ENCODE results near the gene HMCN2. TPM values are rescaled to one million over a fixed set of nuclear protein-coding genes. Genes with fewer than 3 reads are reported as not detected.

The HMCN2 gene
- total RNA-seq, 1 experiment from 2014 or later: 8.6 TPM

DNA sequence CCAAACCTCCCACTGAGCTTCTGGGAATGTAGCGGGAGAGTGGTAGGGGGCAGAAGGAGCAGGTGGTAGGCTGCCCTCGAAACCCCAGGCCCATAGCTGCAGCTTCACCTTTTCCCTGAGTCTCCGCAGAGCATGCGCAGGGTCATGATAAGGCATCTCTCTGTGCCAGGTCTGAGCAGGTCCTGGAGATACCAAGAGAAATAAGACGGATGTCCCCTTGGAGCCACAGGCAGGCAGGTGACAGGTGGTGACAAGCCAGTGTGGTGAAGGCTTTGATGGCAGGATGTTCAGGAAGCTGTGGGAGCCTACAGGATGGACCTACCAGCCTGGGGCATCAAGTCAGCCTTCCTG lies 68.1 kb downstream of the HMCN2 start:
- Histone ChIP-seq H3K56ac (ENCODE audit: insufficient read length, low read depth, low read length) (no peak overlapping the region), H3K23ac (ENCODE audit: insufficient read length, low read depth, low read length) (no peak overlapping the region), H4K5ac (ENCODE audit: insufficient read length, low read depth, low read length) (no peak overlapping the region), H3K79me1 (ENCODE audit: insufficient read depth, low read depth, low read length, poor library complexity, severe bottlenecking) (no peaks in the 10 kb centered on the region), H2AFZ (ENCODE audit: low read length) (no peak overlapping the region), H2BK15ac (ENCODE audit: low read depth, low read length) (no peak overlapping the region), H2AK5ac (ENCODE audit: insufficient read length, low read length) (no peak overlapping the region), H2BK12ac (ENCODE audit: insufficient read length, low read depth, low read length) (no peak overlapping the region), H4K20me1 (ENCODE audit: control insufficient read depth, insufficient read depth, insufficient read length) (no peaks in the 10 kb centered on the region), H3K9ac (ENCODE audit: extremely low read depth, insufficient read length, low read length) (no peak overlapping the region), H3K14ac (ENCODE audit: insufficient read depth, low read length) (no peak overlapping the region), H3K18ac (ENCODE audit: insufficient read length, low read depth, low read length) (no peak overlapping the region), H3K4me2 (ENCODE audit: insufficient read depth, insufficient read length, low read length) (no peak overlapping the region), H3T11ph (ENCODE audit: low read length) (no peak overlapping the region), H4K8ac (replicated peaks; ENCODE audit: insufficient read length, low read depth, low read length) (no peak overlapping the region), H3K79me2 (ENCODE audit: insufficient read depth, low read length) (no peaks in the 10 kb centered on the region), H3K27ac (ENCODE audit: insufficient read length, low read depth, low read length) (no peak overlapping the region), H3K27me3 (ENCODE audit: insufficient read depth, low read length) (no peaks in the 10 kb centered on the region), H4K91ac (ENCODE audit: insufficient read length, low read depth, low read length) (no peak overlapping the region), H2BK20ac (ENCODE audit: low read depth, low read length, poor library complexity, severe bottlenecking) (no peak overlapping the region), H3K4ac (ENCODE audit: low read depth, low read length) (no peak overlapping the region), H3K9me3 (ENCODE audit: control insufficient read depth, low read depth, low read length) (no peaks in the 10 kb centered on the region), H3K23me2 (ENCODE audit: insufficient read length, low read depth, low read length, poor library complexity, severe bottlenecking) (no peaks in the 10 kb centered on the region), H2BK5ac (ENCODE audit: insufficient read length, low read length) (no peak overlapping the region), H3K4me1 (ENCODE audit: insufficient read depth, low read length) (no peaks in the 10 kb centered on the region), H2BK120ac (ENCODE audit: low read depth, low read length, poor library complexity, severe bottlenecking) (no peak overlapping the region)
- H3K27me3 Mint-ChIP-seq (ENCODE audit: low read depth): no peaks in the 10 kb centered on the region
- H3K9me3 Mint-ChIP-seq: no peaks in the 10 kb centered on the region
- no peak for DNase-seq
- peaks cover 4 to 15% of the 10 kb centered on the region in 2 experiments; a peak in 2 of 4 replicates for H3K4me1 Mint-ChIP-seq
- H3K36me3 Mint-ChIP-seq (ENCODE audit: insufficient read depth in 1 of 3, low read depth in 3 of 3): peaks cover 0 to 12% (median under 1%) of the 10 kb centered on the region in 3 experiments; a peak in 4 of 7 replicates
- TF ChIP-seq, protein P1, sequence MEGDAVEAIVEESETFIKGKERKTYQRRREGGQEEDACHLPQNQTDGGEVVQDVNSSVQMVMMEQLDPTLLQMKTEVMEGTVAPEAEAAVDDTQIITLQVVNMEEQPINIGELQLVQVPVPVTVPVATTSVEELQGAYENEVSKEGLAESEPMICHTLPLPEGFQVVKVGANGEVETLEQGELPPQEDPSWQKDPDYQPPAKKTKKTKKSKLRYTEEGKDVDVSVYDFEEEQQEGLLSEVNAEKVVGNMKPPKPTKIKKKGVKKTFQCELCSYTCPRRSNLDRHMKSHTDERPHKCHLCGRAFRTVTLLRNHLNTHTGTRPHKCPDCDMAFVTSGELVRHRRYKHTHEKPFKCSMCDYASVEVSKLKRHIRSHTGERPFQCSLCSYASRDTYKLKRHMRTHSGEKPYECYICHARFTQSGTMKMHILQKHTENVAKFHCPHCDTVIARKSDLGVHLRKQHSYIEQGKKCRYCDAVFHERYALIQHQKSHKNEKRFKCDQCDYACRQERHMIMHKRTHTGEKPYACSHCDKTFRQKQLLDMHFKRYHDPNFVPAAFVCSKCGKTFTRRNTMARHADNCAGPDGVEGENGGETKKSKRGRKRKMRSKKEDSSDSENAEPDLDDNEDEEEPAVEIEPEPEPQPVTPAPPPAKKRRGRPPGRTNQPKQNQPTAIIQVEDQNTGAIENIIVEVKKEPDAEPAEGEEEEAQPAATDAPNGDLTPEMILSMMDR (conservative IDR thresholded peaks at IDR 0.05): no peak
- H3K4me3 Mint-ChIP-seq: no peak overlapping the region
- WGBS (ENCODE audit: extremely low coverage, insufficient read length, low lambda C conversion rate): no CpG with 5 or more reads among the region's 5 CpGs
- peak overlapping the region in 1 of 3 experiments; percentile 68; a peak in 1 of 7 replicates for H3K27ac Mint-ChIP-seq

Data from H9 (cell line).